SU-DHL-6 (cell line): ENCODE results near the gene BAIAP2L1.

ENCODE experiments used
- CTCF ChIP-seq: fragments of 200-600 bp; sonication (generic); IDR thresholded peaks from one replicate; pipeline ENCODE4 v1.5.1; 2017; ENCODE audit warnings: antibody characterized with exemption, mild to moderate bottlenecking, low read length, moderate library complexity; ENCODE audit not compliant: insufficient read depth, poor library complexity, severe bottlenecking
- EZH2phosphoT487 ChIP-seq: fragments of 200-600 bp; sonication (generic), shearing (Covaris generic); conservative IDR thresholded peaks from 2 replicates; pipeline ENCODE4 v1.6.1; 2018; ENCODE audit warnings: mild to moderate bottlenecking, antibody characterized with exemption, low read length, moderate library complexity, mixed read lengths

- TF ChIP-seq CTCF (no peak), EZH2phosphoT487 (no peak)
Observed at GRCh38 chr7:98404840-98405239, 4.0 kb upstream of the BAIAP2L1 start.
